ENCODE measurements around the gene LRRC41. TPM values are rescaled to one million over a fixed set of nuclear protein-coding genes. Genes with fewer than 3 reads are reported as not detected.

Gene LRRC41
- total and polyA plus RNA-seq, 2 of the 13 experiments (the other 11 are each of a cell fraction or from before 2014, with no cell fraction given), result 48.1 to 53.6 TPM

- TF ChIP-seq ZNF543 (CRISPR knock-in tag; IDR thresholded peaks at IDR 0.05), result 0 out of 2 replicates have a peak, but pooled peaks have one; percentile 82
- peak; percentile 58 for TF ChIP-seq ZMAT3 (CRISPR knock-in tag; conservative IDR thresholded peaks at IDR 0.05)
- no peak for TF ChIP-seq ZNF253 (CRISPR knock-in tag; IDR thresholded peaks at IDR 0.05; ENCODE audit: borderline replicate concordance)
- TF ChIP-seq SSRP1 (CRISPR knock-in tag; IDR thresholded peaks at IDR 0.05), result no peak
- TF ChIP-seq CEBPB (IDR thresholded peaks at IDR 0.05; ENCODE audit: borderline replicate concordance, low read depth, low read length), result no peak
- no peak; the same call in 1 of the 2 replicates for TF ChIP-seq MIER3 (CRISPR knock-in tag; IDR thresholded peaks at IDR 0.05; ENCODE audit: borderline replicate concordance)
- no peak for TF ChIP-seq ATAD3A (CRISPR knock-in tag; IDR thresholded peaks at IDR 0.05)
- TF ChIP-seq ZNF776 (CRISPR knock-in tag; IDR thresholded peaks at IDR 0.05), result no peak
- TF ChIP-seq ZNF142 (CRISPR knock-in tag; IDR thresholded peaks at IDR 0.05), result no peak
- peak; percentile 24; the same call in 1 of the 2 replicates for TF ChIP-seq ZNF430 (CRISPR knock-in tag; IDR thresholded peaks at IDR 0.05)
- TF ChIP-seq TRIM24 (CRISPR knock-in tag; IDR thresholded peaks at IDR 0.05), result no peak
- TF ChIP-seq KIAA2018 (CRISPR knock-in tag; IDR thresholded peaks at IDR 0.05; ENCODE audit: borderline replicate concordance), result no peak
Measured at GRCh38 chr1:46301808-46302640, 1.4 kb downstream of the LRRC41 start (continued).
